GM12878 (cell line): ENCODE data around the gene IL27RA. TPM values are rescaled to one million over a fixed set of nuclear protein-coding genes. Genes with fewer than 3 reads are reported as not detected.

Experiments
- BRCA1 ChIP-seq: IDR thresholded peaks from 2 replicates; pipeline ENCODE4 v1.6.1; 2011; ENCODE audit warnings: low read depth, low read length, improper control_type of control experiment
- CBX5 ChIP-seq: sonication (generic); IDR thresholded peaks from 2 replicates; pipeline ENCODE4 v1.6.1; 2016; ENCODE audit warnings: low read depth, moderate library complexity, mild to moderate bottlenecking, inconsistent platforms
- JUND ChIP-seq: IDR thresholded peaks from 2 replicates; pipeline ENCODE4 v1.6.1; 2012; ENCODE audit warnings: low read depth, mild to moderate bottlenecking, low read length, improper control_type of control experiment, moderate library complexity
- PAX5 ChIP-seq: IDR thresholded peaks from 2 replicates; pipeline ENCODE4 v1.6.1; 2011; ENCODE audit warnings: low read depth, low read length, borderline replicate concordance
- RCOR1 ChIP-seq: conservative IDR thresholded peaks from 2 replicates; pipeline ENCODE4 v1.6.1; 2012; ENCODE audit warnings: low read depth, low read length, improper control_type of control experiment
- STAT3 ChIP-seq: IDR thresholded peaks from 2 replicates; pipeline ENCODE4 v1.6.1; 2011; ENCODE audit warnings: low read depth, low read length, improper control_type of control experiment
- TCF7 ChIP-seq: IDR thresholded peaks from 2 replicates; pipeline ENCODE4 v1.6.1; 2014; ENCODE audit warnings: antibody characterized with exemption, borderline replicate concordance
- polyA plus RNA-seq, 11 experiments: library from polyadenylated mRNA; depleted of rRNA in 4 of 11; unstranded in 6 of 11; stranded (reverse) in 5 of 11; fragments of >200 nt; fragmentation: Nextera tagmentation in 4 of 11; fragmentation: Illumina TruSeq in 1 of 11; extraction: Ambion mirVana in 4 of 11; extraction: Trizol in 1 of 11; gene quantifications; 1 replicate in 1 of 11; 2 replicates in 10 of 11; pipeline versions ENCODE4 v1.2.1 to v1.2.3, GENCODE V29; 2011 to 2016; ENCODE audit warnings: inconsistent platforms in 2 of 11, missing spikeins in 2 of 11, low read depth in 1 of 11
- total RNA-seq, 4 experiments: library from RNA; depleted of rRNA in 3 of 4; stranded (reverse); fragments of >200 nt in 3 of 4; fragmentation: Illumina TruSeq in 1 of 4; extraction: Trizol in 1 of 4; gene quantifications; 2 replicates each; pipeline versions ENCODE4 v1.2.1 to v1.2.3, GENCODE V29; 2013 to 2021
- TF ChIP-seq, protein P1 (sequence below): IDR thresholded peaks from 2 replicates; pipeline ENCODE4 v1.6.1; 2011; ENCODE audit warnings: low read depth, low read length, improper control_type of control experiment, borderline replicate concordance
- TF ChIP-seq, protein P2 (sequence below): fragments of 450-650 bp; IDR thresholded peaks from 2 replicates; pipeline ENCODE4 v1.6.1; 2018; ENCODE audit warnings: borderline replicate concordance, mild to moderate bottlenecking; ENCODE audit not compliant: partially characterized antibody
- TF ChIP-seq, protein P3 (sequence below): fragments of 450-650 bp; IDR thresholded peaks from 2 replicates; pipeline ENCODE4 v1.6.1; 2017; ENCODE audit warnings: mild to moderate bottlenecking, low read depth, inconsistent platforms; ENCODE audit not compliant: poor library complexity, severe bottlenecking
- TF ChIP-seq, protein P4 (sequence below): IDR thresholded peaks from 2 replicates; pipeline ENCODE4 v1.6.1; 2012; ENCODE audit warnings: mild to moderate bottlenecking, low read depth, low read length
- TF ChIP-seq, protein P5 (sequence below): fragments of 450-650 bp; IDR thresholded peaks from 2 replicates; pipeline ENCODE4 v1.6.1; 2017; ENCODE audit warnings: mild to moderate bottlenecking, moderate library complexity

Gene IL27RA
- total and polyA plus RNA-seq, 10 of the 15 experiments (the other 5 are each of a cell fraction or from before 2014, with no cell fraction given) = 8.4 to 63.5 (median 41.2) TPM

DNA sequence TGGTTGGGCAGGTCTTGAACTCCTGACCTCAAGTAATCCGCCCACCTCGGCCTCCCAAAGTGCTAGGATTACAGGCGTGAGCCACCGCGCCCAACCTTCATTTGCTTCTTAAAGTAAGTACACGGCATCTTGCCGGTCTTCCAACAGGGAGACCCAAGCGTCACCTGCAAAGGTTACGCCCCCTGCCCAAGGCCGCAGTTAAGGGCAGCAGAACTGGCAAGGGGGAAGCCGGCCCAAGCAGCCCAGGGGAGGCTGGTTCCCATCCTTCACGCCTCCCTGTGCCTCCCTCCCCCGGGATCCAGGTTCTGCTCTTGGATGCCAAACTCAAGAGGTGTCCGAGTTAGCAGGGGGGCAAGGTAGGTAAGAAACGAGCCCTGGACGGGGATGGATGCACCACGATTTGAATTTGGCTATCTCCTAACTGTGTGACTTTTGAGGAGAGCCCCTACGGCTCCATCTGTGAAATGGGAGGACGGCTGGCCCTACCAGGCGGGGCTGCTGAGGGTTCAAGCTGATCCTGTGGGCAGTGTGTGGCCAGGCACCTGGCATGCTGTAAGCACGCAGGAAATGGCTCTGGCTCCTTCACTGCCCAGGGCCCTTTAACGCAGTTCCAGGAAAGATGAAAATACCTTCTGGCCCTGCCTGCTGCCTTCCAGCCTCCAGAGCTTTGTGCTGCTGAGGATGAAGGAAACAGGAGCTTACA lies 34.5 kb upstream of the IL27RA start (continued):
- TF ChIP-seq, protein P1, sequence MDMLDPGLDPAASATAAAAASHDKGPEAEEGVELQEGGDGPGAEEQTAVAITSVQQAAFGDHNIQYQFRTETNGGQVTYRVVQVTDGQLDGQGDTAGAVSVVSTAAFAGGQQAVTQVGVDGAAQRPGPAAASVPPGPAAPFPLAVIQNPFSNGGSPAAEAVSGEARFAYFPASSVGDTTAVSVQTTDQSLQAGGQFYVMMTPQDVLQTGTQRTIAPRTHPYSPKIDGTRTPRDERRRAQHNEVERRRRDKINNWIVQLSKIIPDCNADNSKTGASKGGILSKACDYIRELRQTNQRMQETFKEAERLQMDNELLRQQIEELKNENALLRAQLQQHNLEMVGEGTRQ = no peak
- TF ChIP-seq BRCA1 (no peak), PAX5 (no peak), CBX5 (no peak), STAT3 (no peak), RCOR1 (no peak), JUND (no peak), TCF7 (no peak)
- TF ChIP-seq, protein P2, sequence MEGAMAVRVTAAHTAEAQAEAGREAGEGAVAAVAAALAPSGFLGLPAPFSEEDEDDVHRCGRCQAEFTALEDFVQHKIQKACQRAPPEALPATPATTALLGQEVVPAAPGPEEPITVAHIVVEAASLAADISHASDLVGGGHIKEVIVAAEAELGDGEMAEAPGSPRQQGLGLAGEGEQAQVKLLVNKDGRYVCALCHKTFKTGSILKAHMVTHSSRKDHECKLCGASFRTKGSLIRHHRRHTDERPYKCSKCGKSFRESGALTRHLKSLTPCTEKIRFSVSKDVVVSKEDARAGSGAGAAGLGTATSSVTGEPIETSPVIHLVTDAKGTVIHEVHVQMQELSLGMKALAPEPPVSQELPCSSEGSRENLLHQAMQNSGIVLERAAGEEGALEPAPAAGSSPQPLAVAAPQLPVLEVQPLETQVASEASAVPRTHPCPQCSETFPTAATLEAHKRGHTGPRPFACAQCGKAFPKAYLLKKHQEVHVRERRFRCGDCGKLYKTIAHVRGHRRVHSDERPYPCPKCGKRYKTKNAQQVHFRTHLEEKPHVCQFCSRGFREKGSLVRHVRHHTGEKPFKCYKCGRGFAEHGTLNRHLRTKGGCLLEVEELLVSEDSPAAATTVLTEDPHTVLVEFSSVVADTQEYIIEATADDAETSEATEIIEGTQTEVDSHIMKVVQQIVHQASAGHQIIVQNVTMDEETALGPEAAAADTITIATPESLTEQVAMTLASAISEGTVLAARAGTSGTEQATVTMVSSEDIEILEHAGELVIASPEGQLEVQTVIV = no peak
- TF ChIP-seq, protein P3, sequence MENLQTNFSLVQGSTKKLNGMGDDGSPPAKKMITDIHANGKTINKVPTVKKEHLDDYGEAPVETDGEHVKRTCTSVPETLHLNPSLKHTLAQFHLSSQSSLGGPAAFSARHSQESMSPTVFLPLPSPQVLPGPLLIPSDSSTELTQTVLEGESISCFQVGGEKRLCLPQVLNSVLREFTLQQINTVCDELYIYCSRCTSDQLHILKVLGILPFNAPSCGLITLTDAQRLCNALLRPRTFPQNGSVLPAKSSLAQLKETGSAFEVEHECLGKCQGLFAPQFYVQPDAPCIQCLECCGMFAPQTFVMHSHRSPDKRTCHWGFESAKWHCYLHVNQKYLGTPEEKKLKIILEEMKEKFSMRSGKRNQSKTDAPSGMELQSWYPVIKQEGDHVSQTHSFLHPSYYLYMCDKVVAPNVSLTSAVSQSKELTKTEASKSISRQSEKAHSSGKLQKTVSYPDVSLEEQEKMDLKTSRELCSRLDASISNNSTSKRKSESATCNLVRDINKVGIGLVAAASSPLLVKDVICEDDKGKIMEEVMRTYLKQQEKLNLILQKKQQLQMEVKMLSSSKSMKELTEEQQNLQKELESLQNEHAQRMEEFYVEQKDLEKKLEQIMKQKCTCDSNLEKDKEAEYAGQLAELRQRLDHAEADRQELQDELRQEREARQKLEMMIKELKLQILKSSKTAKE = no peak
- TF ChIP-seq, protein P4, sequence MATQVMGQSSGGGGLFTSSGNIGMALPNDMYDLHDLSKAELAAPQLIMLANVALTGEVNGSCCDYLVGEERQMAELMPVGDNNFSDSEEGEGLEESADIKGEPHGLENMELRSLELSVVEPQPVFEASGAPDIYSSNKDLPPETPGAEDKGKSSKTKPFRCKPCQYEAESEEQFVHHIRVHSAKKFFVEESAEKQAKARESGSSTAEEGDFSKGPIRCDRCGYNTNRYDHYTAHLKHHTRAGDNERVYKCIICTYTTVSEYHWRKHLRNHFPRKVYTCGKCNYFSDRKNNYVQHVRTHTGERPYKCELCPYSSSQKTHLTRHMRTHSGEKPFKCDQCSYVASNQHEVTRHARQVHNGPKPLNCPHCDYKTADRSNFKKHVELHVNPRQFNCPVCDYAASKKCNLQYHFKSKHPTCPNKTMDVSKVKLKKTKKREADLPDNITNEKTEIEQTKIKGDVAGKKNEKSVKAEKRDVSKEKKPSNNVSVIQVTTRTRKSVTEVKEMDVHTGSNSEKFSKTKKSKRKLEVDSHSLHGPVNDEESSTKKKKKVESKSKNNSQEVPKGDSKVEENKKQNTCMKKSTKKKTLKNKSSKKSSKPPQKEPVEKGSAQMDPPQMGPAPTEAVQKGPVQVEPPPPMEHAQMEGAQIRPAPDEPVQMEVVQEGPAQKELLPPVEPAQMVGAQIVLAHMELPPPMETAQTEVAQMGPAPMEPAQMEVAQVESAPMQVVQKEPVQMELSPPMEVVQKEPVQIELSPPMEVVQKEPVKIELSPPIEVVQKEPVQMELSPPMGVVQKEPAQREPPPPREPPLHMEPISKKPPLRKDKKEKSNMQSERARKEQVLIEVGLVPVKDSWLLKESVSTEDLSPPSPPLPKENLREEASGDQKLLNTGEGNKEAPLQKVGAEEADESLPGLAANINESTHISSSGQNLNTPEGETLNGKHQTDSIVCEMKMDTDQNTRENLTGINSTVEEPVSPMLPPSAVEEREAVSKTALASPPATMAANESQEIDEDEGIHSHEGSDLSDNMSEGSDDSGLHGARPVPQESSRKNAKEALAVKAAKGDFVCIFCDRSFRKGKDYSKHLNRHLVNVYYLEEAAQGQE = no peak
- TF ChIP-seq, protein P5, sequence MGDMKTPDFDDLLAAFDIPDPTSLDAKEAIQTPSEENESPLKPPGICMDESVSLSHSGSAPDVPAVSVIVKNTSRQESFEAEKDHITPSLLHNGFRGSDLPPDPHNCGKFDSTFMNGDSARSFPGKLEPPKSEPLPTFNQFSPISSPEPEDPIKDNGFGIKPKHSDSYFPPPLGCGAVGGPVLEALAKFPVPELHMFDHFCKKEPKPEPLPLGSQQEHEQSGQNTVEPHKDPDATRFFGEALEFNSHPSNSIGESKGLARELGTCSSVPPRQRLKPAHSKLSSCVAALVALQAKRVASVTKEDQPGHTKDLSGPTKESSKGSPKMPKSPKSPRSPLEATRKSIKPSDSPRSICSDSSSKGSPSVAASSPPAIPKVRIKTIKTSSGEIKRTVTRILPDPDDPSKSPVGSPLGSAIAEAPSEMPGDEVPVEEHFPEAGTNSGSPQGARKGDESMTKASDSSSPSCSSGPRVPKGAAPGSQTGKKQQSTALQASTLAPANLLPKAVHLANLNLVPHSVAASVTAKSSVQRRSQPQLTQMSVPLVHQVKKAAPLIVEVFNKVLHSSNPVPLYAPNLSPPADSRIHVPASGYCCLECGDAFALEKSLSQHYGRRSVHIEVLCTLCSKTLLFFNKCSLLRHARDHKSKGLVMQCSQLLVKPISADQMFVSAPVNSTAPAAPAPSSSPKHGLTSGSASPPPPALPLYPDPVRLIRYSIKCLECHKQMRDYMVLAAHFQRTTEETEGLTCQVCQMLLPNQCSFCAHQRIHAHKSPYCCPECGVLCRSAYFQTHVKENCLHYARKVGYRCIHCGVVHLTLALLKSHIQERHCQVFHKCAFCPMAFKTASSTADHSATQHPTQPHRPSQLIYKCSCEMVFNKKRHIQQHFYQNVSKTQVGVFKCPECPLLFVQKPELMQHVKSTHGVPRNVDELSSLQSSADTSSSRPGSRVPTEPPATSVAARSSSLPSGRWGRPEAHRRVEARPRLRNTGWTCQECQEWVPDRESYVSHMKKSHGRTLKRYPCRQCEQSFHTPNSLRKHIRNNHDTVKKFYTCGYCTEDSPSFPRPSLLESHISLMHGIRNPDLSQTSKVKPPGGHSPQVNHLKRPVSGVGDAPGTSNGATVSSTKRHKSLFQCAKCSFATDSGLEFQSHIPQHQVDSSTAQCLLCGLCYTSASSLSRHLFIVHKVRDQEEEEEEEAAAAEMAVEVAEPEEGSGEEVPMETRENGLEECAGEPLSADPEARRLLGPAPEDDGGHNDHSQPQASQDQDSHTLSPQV = no peak
- TF ChIP-seq, all 136 proteins: peak for 0
